A549 (cell line): ENCODE measurements around the gene BRDT.

Source experiments
- CTCF ChIP-seq: fragments of >200 bp; sonication (Bioruptor Twin); formaldehyde crosslinking; IDR thresholded peaks from 3 replicates; pipeline ENCODE4 v1.5.1; 2016
- ELK1 ChIP-seq: fragments of 150-350 bp; IDR thresholded peaks from 2 replicates; pipeline ENCODE4 v1.6.1; 2014; ENCODE audit warnings: low read depth, mild to moderate bottlenecking, low read length
- EP300 ChIP-seq, 2 experiments: fragments of >200 bp; sonication (Bioruptor Twin); formaldehyde crosslinking; IDR thresholded peaks; 2 replicates in 1 of 2; 3 replicates in 1 of 2; pipeline ENCODE4 v1.6.1; 2016 to 2017
- GATA3 ChIP-seq: IDR thresholded peaks from 2 replicates; pipeline ENCODE4 v1.6.1; 2012; ENCODE audit warnings: borderline replicate concordance
- JUNB ChIP-seq: fragments of >200 bp; sonication (Bioruptor Twin); formaldehyde crosslinking; IDR thresholded peaks from 2 replicates; pipeline ENCODE4 v1.6.1; 2016
- MAFK ChIP-seq: fragments of 450-650 bp; IDR thresholded peaks from 2 replicates; pipeline ENCODE4 v1.6.1; 2014; ENCODE audit not compliant: partially characterized antibody
- MYC ChIP-seq: IDR thresholded peaks from 2 replicates; pipeline ENCODE4 v1.6.1; 2012; ENCODE audit warnings: mild to moderate bottlenecking, inconsistent platforms, low read length, improper control_type of control experiment, borderline replicate concordance
- NFE2L2 ChIP-seq: fragments of 150-350 bp; conservative IDR thresholded peaks from 2 replicates; pipeline ENCODE4 v1.6.1; 2014; ENCODE audit warnings: low read length
- POLR2A ChIP-seq: IDR thresholded peaks from 2 replicates; pipeline ENCODE4 v1.6.1; 2012; ENCODE audit warnings: mild to moderate bottlenecking, low read length
- RCOR1 ChIP-seq: fragments of 150-350 bp; IDR thresholded peaks from 2 replicates; pipeline ENCODE4 v1.6.1; 2014; ENCODE audit warnings: antibody characterized with exemption, low read length, low read depth
- ZSCAN20 ChIP-seq: fragments of 250-450 bp; sonication (Bioruptor Pico); IDR thresholded peaks from 2 replicates; pipeline ENCODE4 v1.8.0; 2022; ENCODE audit warnings: mild to moderate bottlenecking, moderate library complexity

- TF ChIP-seq NFE2L2: no peak
- TF ChIP-seq CTCF: no peak
- TF ChIP-seq EP300 (IDR thresholded peaks at IDR 0.05): no peak
- TF ChIP-seq ZSCAN20: no peak
- TF ChIP-seq MAFK: no peak
- TF ChIP-seq POLR2A: no peak
- no peak for TF ChIP-seq GATA3
- TF ChIP-seq ELK1: no peak
- no peak for TF ChIP-seq JUNB
- TF ChIP-seq RCOR1: no peak
- no peak for TF ChIP-seq MYC
Observed at GRCh38 chr1:91948501-91949355, 473 bp upstream of the BRDT start.
